Measurements from ENCODE around the gene GPR55.

GPR55 gene

GRCh38 chr2:230933521-230934180 lies 8.6 kb upstream of the GPR55 start:
- no peak for DNase-seq

GRCh38 chr2:230932556-230933511 lies 7.8 kb upstream of the GPR55 start:
- DNase-seq = no peak

- no peak for DNase-seq
Observed at GRCh38 chr2:230931556-230932231, 6.7 kb upstream of the GPR55 start.

DNA sequence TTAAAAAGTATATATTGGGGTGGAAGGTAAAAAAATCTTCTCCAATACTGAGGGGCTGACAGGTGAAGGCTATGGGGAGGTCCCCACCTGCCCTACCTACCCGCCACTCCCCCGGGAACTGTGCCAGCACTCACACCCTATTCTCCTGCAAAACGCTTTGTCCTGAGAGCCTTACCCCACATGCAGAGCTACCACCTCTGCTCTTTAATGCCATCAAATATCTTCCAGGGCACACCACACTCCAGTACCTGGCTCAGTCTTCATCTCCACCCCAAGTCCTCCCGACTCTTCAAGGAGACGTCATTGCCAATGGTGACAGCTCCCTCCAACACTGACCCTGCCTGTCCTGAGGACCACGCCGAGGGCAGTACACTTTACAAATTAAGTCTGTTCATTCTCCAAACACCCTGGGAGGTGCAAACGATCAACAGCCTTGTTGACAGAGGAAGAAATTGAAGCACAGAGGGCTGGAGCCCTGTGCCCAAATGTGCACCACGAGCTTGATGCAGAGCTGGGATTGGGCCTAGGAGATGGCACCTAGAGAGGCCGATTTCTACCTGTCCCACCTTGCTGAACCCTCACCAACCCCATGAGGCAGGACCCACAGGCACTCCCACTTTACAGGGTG lies 6.0 kb upstream of the GPR55 start:
- no peak for DNase-seq

GRCh38 chr2:230930149-230930780 lies 5.2 kb upstream of the GPR55 start:
- DNase-seq = no peak

DNA sequence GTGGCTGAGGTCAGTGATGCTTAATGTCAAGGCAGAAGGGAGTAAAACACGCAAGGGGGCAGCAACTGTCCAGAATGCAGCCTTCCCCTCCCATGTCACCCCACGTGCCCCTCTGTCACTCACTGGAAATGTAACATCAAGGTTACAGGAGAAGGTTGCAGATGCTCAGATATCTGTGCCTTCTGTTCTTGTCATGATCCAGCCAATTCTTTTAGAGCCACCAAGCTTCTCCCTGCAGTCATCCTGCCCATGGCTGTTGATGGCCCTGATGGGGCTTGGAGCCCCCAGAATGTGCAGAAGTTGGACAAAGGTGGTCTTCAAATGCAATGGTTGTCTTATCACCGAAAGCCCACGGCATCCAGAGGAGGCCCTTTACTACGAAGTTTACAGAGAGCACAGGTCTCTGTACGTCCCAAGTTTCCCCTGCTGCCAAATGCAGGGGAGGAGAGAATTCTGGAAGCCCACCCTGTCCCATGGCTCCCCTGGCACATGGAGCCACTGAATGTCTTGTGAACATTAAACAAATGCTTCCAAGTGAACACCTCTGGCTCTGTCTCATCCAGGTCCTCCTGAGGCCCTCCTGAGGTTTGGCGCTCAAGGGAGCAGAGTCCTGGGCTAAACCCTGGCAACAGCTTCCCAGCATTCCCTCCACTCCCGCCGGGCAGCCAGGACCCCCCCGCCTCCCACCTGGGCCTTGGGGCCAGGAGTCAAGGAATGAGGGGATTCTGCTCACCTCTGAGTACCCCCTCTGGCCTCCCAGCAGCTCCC lies 4.5 kb upstream of the GPR55 start:
- no peak for DNase-seq

DNA sequence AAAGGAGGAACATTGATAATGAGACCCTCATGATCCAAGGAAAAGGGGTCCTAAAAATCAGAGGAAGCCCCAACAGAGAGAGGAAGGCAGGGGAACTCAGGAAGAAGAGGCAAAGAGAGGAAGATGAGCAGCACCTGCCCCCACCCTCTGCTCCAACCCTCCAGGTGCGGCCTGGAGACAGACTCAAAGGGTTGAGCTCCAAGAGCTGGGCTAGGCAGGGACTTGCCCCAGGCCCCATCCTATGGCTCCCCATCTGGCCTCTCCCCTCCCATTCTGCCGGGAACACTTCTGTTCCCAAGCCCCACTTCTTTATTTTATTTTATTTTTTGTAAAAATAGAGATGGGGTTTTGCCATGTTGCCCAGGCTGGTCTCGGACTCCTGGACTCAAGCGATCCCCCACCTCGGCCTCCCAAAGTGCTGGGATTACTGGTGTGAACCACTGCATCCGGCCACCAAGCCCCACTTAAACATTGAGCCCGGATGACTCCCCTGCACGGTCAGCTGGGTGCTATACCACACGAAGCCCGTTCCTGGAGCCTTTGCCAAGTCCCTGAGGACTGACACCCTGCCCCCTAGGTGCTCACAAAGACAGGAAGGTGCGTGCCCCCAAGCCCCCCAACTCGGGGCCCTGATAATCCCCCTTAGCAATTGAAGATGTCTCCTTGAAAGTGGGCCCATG lies 3.8 kb upstream of the GPR55 start:
- no peak for DNase-seq

GRCh38 chr2:230927711-230928341 lies 2.8 kb upstream of the GPR55 start:
- no peak for DNase-seq

GRCh38 chr2:230925879-230926765 lies 1.1 kb upstream of the GPR55 start:
- DNase-seq = peak in 1 of 2 experiments; percentile 18

DNA sequence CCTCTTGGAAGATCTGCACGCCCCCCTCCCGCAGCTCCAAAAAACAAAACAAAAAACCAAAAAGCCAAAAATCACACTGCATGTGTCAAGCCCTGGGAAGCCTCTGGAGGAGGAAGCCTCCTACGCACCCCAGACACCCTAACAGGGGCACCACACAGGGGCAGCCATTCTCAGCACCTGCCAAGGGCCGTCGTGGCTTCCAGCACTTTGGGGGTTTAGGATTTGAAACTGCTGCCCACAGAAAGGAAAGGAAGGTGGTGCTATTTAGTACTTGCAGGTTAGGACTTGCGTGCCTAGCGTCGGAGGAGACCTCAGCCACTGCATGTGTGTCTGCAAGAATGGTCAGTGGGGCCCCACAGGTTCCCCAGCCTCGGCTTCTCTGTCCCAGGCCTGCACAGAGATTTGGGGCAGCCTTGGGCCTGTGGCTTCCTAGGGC lies 419 bp upstream of the GPR55 start:
- no peak for DNase-seq

DNA sequence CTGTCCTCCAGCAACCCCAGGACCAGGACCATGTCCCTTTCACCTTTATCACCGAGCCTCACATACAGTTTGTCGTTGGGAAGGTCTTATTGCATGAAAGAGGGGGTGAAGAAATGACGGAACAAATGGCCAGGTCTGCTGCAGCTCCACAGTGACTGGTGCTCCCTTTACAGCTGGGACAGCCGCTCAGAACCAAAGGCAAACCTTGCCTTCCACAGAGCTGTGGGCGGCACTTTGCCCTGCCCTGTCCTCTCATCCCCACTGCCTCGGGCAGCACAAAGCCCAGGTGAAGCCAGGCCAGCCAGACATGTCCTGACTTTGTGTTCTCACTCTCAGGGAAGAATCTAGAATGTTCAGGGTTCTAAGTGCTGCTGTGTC lies 961 bp downstream of the GPR55 start:
- DNase-seq = no peak

- DNase-seq = no peak
Observed at GRCh38 chr2:230922951-230923717, 1.9 kb downstream of the GPR55 start.

DNA sequence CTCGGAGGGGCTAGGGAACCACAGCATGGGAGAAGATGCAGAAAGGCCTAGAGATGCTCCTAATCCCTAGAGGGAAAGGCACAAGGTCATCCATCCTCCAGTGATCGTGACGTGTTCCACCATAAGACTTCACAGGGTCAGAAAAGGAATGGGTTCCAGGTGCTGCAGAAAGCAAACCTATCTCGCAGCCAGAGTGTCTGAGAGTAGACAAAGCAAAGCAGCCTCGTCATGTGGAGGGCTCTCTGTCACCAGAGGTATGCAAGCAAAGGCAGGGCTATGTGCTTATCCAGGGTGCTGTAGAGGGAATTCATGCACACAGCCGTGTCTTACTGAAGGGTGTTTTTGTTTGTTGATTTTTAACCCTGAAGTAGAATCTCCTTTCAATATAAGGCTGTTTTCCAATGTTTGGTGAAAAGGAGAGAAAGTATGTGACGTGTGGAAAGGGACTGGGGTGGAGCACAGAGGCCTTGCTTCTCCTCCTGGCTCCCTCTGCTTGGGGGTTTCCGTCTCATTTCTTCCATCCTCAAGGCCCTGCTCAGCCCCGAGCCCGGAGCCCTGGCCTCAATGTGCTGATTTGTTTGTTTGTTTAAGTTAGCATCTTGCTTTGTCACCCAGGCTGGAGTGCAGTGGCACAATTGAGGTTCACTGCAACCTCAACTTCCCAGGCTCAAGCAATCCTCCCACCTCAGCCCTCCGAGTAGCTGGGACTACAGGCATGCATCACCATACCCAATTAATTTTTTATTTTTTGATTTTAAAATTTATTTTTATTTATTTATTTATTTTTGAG lies 3.0 kb downstream of the GPR55 start:
- no peak for DNase-seq

DNA sequence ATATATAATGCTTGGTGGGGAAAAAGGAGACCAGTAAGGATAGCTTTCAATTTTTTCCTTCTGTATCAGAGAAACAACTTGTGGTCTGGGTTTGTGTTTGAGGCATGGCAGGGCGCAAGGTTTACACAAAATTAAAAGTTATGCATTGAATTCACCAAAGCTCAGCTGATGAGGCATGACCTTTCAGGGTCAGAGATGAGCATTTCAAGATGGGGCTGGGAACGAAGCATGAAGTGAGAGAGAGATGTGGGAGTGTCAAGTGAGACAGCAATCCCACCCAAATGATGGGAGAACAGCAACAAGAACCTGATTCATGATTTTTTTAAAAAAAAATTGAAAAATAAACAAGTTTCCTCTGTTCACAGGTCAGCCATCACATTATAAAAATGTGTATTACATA lies 4.9 kb downstream of the GPR55 start:
- no peak for DNase-seq

GRCh38 chr2:230919681-230920080 lies 5.4 kb downstream of the GPR55 start:
- no peak for DNase-seq

DNA sequence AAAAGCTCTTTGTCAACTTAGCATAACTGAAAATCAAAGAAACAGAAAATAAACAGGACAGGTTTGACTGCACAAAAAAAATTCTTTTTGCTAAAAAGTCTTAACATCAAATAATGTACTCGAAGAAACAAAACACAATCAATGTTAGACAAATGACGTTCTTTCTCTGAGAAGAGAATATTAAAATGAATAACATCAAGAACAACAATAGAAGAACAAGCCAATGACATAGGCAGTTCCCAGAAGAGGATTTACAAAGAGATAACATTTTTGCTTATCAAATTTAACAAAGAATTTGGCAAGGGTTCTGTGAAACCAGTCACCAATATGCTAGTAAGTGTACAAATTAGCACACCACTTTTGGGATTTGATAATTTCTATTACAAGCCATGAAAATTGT lies 5.8 kb downstream of the GPR55 start:
- DNase-seq = no peak

DNA sequence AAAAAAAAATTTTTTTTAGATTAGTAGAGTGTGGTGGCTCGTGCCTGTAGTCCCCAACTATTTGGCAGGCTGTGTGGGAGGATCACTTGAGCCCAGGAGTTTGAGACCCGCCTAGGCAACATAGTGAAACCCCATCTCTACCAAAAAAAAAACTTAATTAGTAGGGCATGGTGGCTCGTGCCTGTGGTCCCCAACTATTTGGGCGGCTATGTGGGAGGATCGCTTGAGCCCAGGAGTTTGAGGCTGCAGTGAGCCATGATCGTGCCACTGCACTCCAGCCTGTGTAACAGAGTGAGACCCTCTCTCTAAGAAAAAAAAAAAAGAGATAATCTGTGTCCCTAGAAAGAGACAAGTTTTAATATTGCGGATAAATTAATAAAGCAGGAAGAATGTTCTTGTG lies 8.8 kb downstream of the GPR55 start:
- DNase-seq = no peak

GRCh38 chr2:230915319-230915718 lies 9.7 kb downstream of the GPR55 start:
- DNase-seq = no peak
